ENCODE results near the gene PROX2.

The PROX2 gene

DNA sequence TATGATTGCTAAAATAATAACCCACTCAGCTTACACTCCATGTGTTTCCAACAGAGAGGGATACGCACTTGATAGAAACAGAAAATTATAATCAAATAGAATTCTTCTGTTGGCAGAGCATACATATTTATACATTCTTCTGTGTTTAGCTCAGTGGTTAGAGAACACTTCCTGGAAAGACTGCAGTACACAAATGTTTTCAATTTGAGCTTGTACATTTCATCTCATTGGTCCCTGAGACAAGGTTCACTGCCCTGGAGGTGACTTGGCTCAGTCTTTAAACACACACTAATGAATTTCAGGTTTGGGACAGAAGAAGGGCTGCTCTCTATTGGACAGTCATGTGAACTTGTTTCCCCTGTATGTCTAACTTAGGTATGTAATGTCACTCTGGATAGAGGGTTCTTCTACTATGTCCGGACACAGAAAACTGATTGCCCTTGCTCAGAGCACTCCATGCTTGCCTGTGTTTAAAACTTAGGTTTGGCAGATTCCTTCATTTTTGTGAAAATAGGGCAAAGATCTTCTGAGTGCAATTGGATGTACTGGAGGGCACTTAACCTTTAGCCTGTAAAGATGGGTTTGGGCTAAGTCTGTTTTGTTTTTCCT lies 22.9 kb downstream of the PROX2 start:
- DNase-seq (ENCODE audit: extremely low spot score, insufficient read length, low read depth): no peak
- FAIRE-seq: no peak

DNA sequence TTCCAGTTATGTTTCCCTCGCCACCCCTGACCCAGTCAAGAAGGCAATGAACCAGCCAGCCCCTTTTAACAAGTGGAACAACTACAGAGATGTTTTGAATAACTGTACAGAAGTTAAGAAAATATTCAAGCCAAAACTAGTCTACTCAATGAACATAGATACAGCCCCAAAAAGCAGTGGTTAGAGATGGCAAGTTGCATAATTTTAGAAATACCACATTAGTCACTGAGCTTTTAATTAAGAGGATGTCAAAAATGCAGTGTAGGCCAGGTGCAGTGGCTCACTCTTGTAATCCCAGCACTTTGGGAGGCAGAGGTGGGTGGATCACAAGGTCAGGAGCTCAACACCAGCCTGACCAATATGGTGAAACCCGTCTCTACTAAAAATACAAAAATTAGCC lies 27.2 kb downstream of the PROX2 start:
- no peak for DNase-seq (ENCODE audit: extremely low spot score, insufficient read length, low read depth)
- no peak for FAIRE-seq

DNA sequence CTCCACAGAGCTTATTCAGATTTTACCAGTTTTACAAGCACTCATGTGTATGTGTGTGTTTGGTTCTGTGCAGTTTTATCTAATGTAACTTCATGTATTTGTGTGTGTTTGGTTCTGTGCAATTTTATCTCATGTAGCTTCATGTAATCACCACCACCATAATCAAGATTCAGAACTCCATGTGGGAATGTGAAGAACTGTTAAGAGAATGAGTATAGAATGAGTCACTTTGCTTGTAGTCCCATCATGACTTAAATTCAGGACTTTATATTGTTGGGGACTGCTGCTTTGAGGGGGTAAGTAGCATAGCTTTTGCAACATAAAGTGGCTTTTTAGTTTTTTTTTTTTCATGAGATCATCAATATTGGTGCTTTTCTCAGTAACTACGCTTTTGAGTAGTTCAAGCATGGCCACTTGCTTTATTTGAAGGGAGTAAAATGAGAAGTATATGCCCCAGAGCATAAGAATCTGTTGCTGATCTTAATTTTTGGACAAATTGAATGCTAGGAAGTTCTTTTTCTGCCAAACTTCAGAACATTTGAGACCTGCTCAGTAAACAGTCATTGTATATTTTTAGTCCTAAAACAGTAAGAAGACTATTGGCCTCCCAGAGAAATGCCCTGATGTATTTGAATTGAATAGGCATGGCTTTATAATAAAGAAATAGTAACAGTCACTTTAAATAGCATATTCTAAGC lies 28.8 kb downstream of the PROX2 start:
- DNase-seq (ENCODE audit: extremely low spot score, insufficient read length, low read depth) (no peak), FAIRE-seq (no peak)

DNA sequence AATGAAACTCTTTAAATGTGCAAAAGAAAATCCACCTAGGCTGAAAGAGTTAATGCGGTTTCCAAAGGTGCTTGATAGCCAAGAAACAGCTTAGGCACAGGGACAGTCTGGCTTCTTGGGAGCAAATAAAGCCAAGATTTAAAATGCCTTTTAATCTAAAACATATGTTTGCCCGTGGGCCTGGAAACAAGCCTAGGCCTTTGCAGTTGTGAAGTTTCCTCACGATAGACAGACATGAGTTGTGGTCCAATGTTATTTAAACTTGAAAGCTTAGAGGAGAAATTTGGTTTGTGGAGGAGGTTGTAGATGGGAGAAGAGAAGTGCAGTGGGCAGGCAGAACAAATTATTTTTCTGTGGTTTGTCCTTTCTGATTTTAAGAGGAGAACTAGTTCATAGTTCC lies 29.8 kb downstream of the PROX2 start:
- DNase-seq (ENCODE audit: extremely low spot score, insufficient read length, low read depth) (no peak), FAIRE-seq (no peak)

DNA sequence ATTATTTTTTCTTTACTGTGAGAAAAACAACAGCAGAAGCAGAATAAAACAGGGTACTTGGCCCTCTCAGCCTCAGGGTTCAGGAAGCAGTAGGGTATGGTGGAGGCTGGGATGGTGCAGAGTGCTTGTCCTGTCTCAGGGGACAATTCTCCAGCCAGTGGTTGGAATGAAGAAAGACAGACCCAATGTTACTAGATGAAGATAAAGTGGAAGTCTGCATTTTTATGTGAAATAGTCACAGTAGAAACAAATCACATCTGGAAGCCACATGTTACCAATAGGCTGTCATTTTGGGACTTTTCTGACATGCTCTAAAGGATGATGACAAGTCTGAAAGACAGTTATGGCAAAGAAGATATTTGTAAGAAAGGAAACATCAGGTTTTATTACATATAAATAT lies 32.3 kb downstream of the PROX2 start:
- DNase-seq (ENCODE audit: extremely low spot score, insufficient read length, low read depth): no peak

DNA sequence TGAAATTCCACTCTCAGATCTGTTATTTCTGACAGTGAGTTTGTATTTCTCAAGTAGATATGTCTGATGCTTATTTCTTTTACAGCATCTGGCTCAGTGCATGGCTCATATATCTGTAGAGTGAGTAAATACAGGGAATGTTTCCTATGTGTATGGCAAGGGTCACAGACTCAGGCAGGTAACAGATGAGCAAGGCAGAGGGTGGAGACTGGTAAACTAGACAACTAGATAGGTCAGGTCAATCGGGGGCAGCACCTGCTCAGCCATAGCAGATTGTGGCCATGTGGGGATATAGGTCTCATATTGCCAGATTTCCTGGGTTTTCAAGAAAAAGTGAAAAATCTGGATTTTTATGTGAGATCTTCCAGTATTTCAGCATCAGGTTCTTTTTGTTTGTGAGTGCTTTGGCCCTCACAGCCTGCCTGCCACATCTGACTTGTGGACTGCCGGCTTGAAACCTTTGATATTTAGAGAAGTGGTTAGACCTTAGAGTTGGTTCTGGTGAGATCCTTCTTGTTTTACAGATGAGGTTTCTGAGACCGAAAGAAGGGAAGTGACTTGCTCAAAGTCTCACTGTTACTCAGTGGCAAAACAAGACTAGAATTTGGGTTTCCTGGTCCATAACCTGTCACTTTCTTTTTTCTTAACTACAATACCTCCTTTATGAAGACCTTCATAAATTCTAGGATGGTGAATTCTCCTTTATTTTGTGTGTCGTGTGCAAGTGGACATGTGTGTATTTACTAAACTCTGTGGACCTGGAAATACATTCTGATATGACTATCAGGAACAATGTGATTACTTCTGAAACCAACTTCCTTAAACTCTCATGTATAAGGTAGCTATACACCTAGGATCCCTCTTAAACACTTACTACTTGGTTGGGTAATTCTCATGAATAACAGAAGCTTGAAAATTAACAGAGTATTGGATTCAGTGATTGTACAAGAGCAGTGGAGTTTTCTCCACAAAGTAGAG lies 34.4 kb downstream of the PROX2 start:
- FAIRE-seq: peak; percentile 97

More for the DNA sequence above, 32.3 kb downstream of the PROX2 start:
- no peak for FAIRE-seq

DNA sequence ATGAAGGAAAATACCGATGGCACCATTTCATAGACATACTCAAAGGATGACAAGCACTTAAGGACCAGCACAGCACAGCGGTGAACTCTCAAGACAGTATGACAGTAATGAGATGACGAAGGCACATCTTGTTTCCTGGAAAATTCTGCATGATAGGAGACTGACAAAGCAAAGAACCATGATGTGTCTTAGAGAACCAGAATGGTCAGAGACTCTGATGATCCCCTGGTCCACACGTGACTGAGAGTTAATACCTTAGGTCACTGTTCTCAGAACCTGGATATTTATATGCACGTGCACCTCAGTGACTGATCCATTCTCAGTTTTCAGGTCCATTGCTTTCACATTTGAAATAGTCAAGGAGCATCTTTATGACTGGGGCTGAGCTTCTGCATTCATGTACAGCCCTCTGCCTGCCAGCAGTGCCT lies 35.3 kb downstream of the PROX2 start:
- no peak for DNase-seq (ENCODE audit: extremely low spot score, insufficient read length, low read depth)
- FAIRE-seq: no peak

More for the DNA sequence above, 34.4 kb downstream of the PROX2 start:
- DNase-seq (ENCODE audit: extremely low spot score, insufficient read length, low read depth): peak; percentile 28

DNA sequence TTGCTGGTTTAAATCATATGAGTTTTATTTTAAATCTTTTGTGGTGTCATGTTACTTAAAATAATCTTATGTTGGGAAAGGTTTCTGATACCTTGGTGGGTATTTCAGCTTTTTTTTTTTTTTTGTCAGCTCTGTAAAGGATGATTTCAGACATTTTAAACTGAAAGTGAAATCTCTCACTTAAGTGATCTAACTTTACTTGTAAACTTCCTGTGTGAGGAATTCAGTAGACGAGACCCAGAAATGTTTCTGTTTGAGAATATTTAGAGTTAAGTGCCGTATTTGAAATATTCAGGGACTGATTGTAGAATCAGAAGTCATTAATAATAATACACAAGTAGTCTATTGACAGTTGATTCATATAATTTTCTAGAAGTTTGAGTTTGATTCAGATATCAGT lies 37.8 kb downstream of the PROX2 start:
- DNase-seq (ENCODE audit: extremely low spot score, insufficient read length, low read depth): no peak
- FAIRE-seq: peak; percentile 65

DNA sequence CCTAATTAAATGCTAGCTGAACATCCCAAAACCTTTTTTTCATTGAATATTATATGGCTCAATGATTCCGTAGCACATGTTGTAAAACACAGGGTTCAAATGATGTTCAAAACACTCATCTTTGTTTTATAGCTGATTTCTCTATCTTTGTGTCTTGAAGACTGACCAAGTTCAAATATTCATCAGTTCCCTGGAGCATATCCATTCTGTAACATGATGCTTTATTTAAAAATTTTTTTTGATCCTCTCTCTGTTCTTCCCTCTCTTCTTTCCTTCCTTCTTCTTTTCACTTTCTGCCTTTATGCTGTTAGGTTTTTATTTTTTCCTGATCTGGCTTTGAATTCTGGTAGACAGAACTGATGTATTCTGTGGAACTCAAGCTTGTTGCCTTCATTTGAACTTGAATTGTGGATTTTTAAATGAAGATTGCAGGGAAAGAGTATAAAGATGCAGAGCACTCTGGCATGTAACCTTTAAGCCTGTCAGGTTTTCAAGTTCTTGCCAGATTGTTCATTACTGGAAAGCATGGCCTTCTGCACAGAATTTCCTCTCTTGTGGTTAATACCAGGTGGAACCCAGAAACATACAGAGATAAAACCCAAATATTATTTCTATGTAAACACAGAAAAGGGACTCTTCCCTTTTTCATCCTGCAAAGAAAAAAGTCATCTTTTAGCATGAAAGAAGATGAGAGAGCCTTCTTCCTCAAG lies 39.5 kb downstream of the PROX2 start:
- DNase-seq (ENCODE audit: extremely low spot score, insufficient read length, low read depth) (no peak), FAIRE-seq (peak; percentile 70)

DNA sequence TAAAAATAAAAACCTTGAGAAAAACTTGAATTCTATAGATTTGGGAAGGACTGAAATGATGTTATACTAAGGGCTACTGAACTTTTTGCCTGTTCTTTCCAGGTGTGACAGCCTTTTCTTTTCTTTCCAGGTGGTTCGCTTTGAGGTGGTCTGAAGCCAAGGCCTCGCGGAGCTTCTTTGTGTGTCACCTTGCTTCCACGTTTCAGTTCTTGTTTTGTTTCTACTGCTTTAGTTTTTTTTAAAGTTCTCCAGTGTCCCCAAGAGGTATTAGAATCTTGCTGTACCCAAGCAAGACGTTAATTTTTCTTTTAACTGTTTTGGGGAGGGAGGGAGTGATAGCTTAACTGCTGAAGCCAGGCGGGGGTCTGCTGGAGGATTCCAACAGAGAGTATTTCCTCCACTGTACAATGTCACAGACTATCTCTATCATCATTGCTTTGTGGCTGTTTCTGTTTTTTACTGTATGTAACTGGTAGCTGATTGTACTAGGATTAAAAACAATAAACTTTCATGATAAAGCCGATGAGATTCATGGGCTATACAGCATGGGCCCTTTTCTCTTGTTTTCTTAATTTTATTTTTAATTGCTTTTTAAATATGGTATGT lies 40.2 kb downstream of the PROX2 start:
- peak; percentile 77 for FAIRE-seq
- DNase-seq (ENCODE audit: extremely low spot score, insufficient read length, low read depth): no peak

DNA sequence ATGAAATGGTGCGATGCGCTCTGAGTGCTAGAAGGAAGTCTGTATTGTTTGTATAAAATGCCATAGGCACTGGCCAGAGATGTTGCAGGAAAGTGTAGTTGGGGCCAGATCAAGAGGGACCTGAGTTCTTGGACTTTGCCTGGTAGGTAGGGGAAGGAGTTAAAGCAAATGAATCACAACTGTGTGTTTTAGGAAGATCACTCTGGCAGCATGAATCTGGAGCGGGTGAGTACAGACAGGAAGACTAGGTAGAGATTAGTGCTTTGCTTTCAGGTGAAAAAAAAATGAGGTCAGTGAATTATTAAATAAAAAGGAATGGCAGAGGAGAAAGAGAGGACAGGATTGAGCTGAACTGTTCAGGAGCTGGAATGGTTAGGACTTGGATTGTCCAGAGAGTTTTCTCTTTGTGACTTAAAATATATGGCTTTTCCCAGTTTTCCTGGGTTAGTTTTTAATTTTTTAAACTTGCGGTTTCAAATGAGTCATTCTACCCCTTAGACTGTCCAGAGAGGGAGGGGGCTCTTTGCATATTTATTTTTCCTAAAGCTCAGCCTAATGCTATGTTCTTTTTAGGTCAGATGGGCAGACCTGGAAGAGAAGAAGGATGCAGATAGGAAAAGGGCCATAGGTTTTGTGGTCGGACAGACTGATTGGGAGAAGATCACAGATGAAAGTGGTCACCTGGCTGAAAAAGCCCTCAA lies 41.1 kb downstream of the PROX2 start:
- DNase-seq (ENCODE audit: extremely low spot score, insufficient read length, low read depth) (no peak), FAIRE-seq (peak; percentile 15)

DNA sequence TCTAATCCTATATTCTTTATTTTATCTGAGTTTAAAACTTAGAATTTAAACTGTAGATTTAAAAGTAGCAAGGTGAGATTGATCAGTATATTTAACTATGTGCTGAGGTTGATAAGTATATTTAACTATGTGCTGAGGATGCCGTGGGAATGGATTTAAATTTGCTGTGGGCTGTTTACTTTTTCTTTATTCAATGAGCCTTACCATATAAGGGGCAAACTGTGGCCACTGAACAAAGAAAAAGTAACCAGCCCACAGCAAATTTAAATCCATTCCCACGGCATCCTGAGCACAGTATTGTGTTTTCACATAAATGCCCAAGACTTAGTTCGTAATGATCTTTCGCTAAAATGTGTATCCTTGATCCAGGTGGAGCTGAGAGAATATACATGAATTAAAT lies 43.1 kb downstream of the PROX2 start:
- FAIRE-seq: no peak
- no peak for DNase-seq (ENCODE audit: extremely low spot score, insufficient read length, low read depth)

DNA sequence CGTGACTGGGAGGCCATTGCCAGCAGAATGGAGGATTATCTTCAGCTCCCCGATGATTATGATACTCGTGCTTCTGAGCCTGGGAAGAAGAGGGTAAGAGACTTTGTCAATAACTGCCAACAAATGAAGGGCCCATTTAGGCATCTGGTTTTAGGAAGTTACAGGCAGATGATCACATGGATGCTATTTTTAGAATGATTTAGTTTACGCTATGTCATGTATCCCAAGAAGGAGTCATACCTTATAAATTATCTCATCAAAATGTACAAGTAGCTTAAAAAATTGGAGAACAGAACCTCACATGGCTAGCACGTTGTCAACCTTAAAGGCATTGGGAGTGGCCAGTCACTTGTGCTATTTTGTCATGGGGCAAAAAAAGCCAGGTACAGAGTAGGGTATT lies 46.7 kb downstream of the PROX2 start:
- no peak for FAIRE-seq
- no peak for DNase-seq (ENCODE audit: extremely low spot score, insufficient read length, low read depth)

DNA sequence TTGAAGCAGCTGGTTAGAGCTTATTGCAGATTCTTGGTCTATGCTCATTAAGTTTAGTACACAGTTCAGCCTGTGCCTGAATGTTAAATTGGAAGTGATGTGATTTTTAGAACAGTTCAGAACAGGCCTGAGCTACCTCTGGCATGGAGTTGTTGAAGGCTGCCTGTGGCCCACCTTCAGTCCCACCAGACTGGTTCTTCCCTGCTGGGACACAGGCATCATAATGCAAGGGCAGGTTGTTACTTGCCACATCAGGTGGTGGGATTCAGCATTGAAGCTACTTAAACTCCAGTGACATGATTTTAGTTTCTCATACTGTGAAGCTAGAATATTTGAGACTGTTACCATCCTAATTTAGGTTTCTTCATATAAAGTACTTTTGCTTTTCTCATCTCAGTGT lies 49.4 kb downstream of the PROX2 start:
- DNase-seq (ENCODE audit: extremely low spot score, insufficient read length, low read depth) (no peak), FAIRE-seq (no peak)

All from GM18507 (cell line).